ENCODE results near the gene RBM41. TPM values are rescaled to one million over a fixed set of nuclear protein-coding genes. Genes with fewer than 3 reads are reported as not detected.
"Not testable (repeated sequence)": the region's sequence is repeated elsewhere in the genome, so short reads cannot be mapped to it uniquely, and the experiment has no call there.

Gene RBM41
- total RNA-seq, 1 donor from 2014 or later: 20.4 TPM

GRCh38 chrX:107167163-107167921, 48.7 kb upstream of the RBM41 start:
- no peaks in the 10 kb centered on the region for H4K20me1 ChIP-seq (ENCODE audit: insufficient read depth, low read length)
- FAIRE-seq (peak; percentile 68), DNase-seq (ENCODE audit: low read depth) (no peak)
- no peak overlapping the region for H3K9ac ChIP-seq (ENCODE audit: low read length)
- no peaks in the 10 kb centered on the region for H3K36me3 Mint-ChIP-seq (ENCODE audit: low read depth, unreplicated experiment)
- H3K4me3 ChIP-seq (ENCODE audit: insufficient read depth, low read depth, low read length): no peak overlapping the region
- H3K4me3 Mint-ChIP-seq (ENCODE audit: unreplicated experiment): no peak overlapping the region
- no peaks in the 10 kb centered on the region for H3K4me1 ChIP-seq (ENCODE audit: insufficient read depth, low read length)
- TF ChIP-seq CTCF (IDR thresholded peaks at IDR 0.05; ENCODE audit: insufficient read depth, low read depth, low read length): no peak
- no peak for TF ChIP-seq EZH2 (IDR thresholded peaks at IDR 0.05; ENCODE audit: insufficient read depth, low read length)
- H3K4me1 Mint-ChIP-seq (ENCODE audit: low read depth, unreplicated experiment): no peaks in the 10 kb centered on the region
- no peaks in the 10 kb centered on the region for H3K79me2 ChIP-seq (ENCODE audit: insufficient read depth, low read length)
- H3K27me3 Mint-ChIP-seq (ENCODE audit: low read depth, unreplicated experiment): no peaks in the 10 kb centered on the region
- no peaks in the 10 kb centered on the region for H3K9me3 Mint-ChIP-seq (ENCODE audit: unreplicated experiment)
- H3K36me3 ChIP-seq (ENCODE audit: insufficient read depth, low read length): no peaks in the 10 kb centered on the region
- H3K27ac Mint-ChIP-seq (ENCODE audit: unreplicated experiment): no peak overlapping the region
- H3K27me3 ChIP-seq (ENCODE audit: insufficient read depth, low read length): no peaks in the 10 kb centered on the region
- no peak overlapping the region for H2AFZ ChIP-seq (ENCODE audit: low read depth, low read length)
- no peak overlapping the region for H3K4me2 ChIP-seq (ENCODE audit: low read length)
- no peak overlapping the region for H3K27ac ChIP-seq (ENCODE audit: low read depth, low read length)
- no peaks in the 10 kb centered on the region for H3K9me3 ChIP-seq (ENCODE audit: insufficient read depth, low read depth, low read length)

GRCh38 chrX:107157618-107158017, 39.0 kb upstream of the RBM41 start:
- not testable (repeated sequence) for H3K4me3 ChIP-seq (ENCODE audit: insufficient read depth, low read depth, low read length); H3K27me3 Mint-ChIP-seq (ENCODE audit: low read depth, unreplicated experiment); H3K27ac Mint-ChIP-seq (ENCODE audit: unreplicated experiment); FAIRE-seq; DNase-seq (ENCODE audit: low read depth); H3K4me3 Mint-ChIP-seq (ENCODE audit: unreplicated experiment); H3K36me3 ChIP-seq (ENCODE audit: insufficient read depth, low read length); H3K27ac ChIP-seq (ENCODE audit: low read depth, low read length); H3K27me3 ChIP-seq (ENCODE audit: insufficient read depth, low read length); H3K9ac ChIP-seq (ENCODE audit: low read length); H4K20me1 ChIP-seq (ENCODE audit: insufficient read depth, low read length); H3K9me3 Mint-ChIP-seq (ENCODE audit: unreplicated experiment); H2AFZ ChIP-seq (ENCODE audit: low read depth, low read length); H3K9me3 ChIP-seq (ENCODE audit: insufficient read depth, low read depth, low read length); H3K4me2 ChIP-seq (ENCODE audit: low read length); H3K79me2 ChIP-seq (ENCODE audit: insufficient read depth, low read length); H3K4me1 ChIP-seq (ENCODE audit: insufficient read depth, low read length); H3K4me1 Mint-ChIP-seq (ENCODE audit: low read depth, unreplicated experiment); H3K36me3 Mint-ChIP-seq (ENCODE audit: low read depth, unreplicated experiment)

GRCh38 chrX:107155621-107156430, 37.2 kb upstream of the RBM41 start:
- H3K4me1 ChIP-seq (ENCODE audit: insufficient read depth, low read length); H3K27ac ChIP-seq (ENCODE audit: low read depth, low read length); H3K79me2 ChIP-seq (ENCODE audit: insufficient read depth, low read length); H3K36me3 Mint-ChIP-seq (ENCODE audit: low read depth, unreplicated experiment); H3K4me3 ChIP-seq (ENCODE audit: insufficient read depth, low read depth, low read length); H3K4me1 Mint-ChIP-seq (ENCODE audit: low read depth, unreplicated experiment); H3K9me3 ChIP-seq (ENCODE audit: insufficient read depth, low read depth, low read length); FAIRE-seq; H3K36me3 ChIP-seq (ENCODE audit: insufficient read depth, low read length); H3K27me3 Mint-ChIP-seq (ENCODE audit: low read depth, unreplicated experiment); DNase-seq (ENCODE audit: low read depth); H3K9me3 Mint-ChIP-seq (ENCODE audit: unreplicated experiment); H4K20me1 ChIP-seq (ENCODE audit: insufficient read depth, low read length); H3K27me3 ChIP-seq (ENCODE audit: insufficient read depth, low read length); H3K9ac ChIP-seq (ENCODE audit: low read length): not testable (repeated sequence)
- H3K4me3 Mint-ChIP-seq (ENCODE audit: unreplicated experiment): peak overlapping the region; percentile 73
- H2AFZ ChIP-seq (ENCODE audit: low read depth, low read length): peak overlapping the region; percentile 18
- H3K27ac Mint-ChIP-seq (ENCODE audit: unreplicated experiment): peak overlapping the region; percentile 47
- peak overlapping the region; percentile 22 for H3K4me2 ChIP-seq (ENCODE audit: low read length)

Measured in astrocyte (in vitro differentiated cells and primary cell).